Activated CD8-positive, alpha-beta memory T cell treated with anti-CD3 and anti-CD28 coated beads, Interleukin-2, amount 50 U/mL, for 24 hours (primary cell): Measurements from ENCODE around the gene FGF22.

Experiments used
- DNase-seq: peaks from one replicate; pipeline ENCODE4 v3.0.0-alpha.2; 2020; ENCODE audit errors: extremely low read depth

The FGF22 gene

GRCh38 chr19:643736-644135 lies 4.1 kb downstream of the FGF22 start:
- DNase-seq = no peak

- no peak for DNase-seq
These were observed 4.7 kb downstream of the FGF22 start for GRCh38 chr19:644363-644762.

GRCh38 chr19:644789-645188 lies 5.1 kb downstream of the FGF22 start:
- DNase-seq = no peak

GRCh38 chr19:645912-646778 lies 6.5 kb downstream of the FGF22 start:
- DNase-seq = no peak

- no peak for DNase-seq
These were observed 7.3 kb downstream of the FGF22 start for GRCh38 chr19:646779-647565.

- no peak for DNase-seq
These were observed 8.0 kb downstream of the FGF22 start for GRCh38 chr19:647566-648284.

GRCh38 chr19:648305-648704 lies 8.6 kb downstream of the FGF22 start:
- no peak for DNase-seq

GRCh38 chr19:648904-649801 lies 9.5 kb downstream of the FGF22 start:
- DNase-seq = no peak

GRCh38 chr19:650121-650520 lies 10.4 kb downstream of the FGF22 start:
- no peak for DNase-seq

- no peak for DNase-seq
These were observed 11.6 kb downstream of the FGF22 start for GRCh38 chr19:651114-651818.

GRCh38 chr19:651991-652390 lies 12.3 kb downstream of the FGF22 start:
- DNase-seq = no peak

GRCh38 chr19:652467-653389 lies 13.0 kb downstream of the FGF22 start:
- no peak for DNase-seq

- no peak for DNase-seq
These were observed 13.7 kb downstream of the FGF22 start for GRCh38 chr19:653425-653824.

GRCh38 chr19:655691-656090 lies 16.0 kb downstream of the FGF22 start:
- DNase-seq = no peak

GRCh38 chr19:656751-657559 lies 17.3 kb downstream of the FGF22 start:
- DNase-seq = no peak

GRCh38 chr19:657611-658010 lies 17.9 kb downstream of the FGF22 start:
- no peak for DNase-seq

- DNase-seq = no peak
These were observed 18.6 kb downstream of the FGF22 start for GRCh38 chr19:658059-658839.
